K562 (cell line): Measurements from ENCODE around the gene MYOZ1. TPM values are rescaled to one million over a fixed set of nuclear protein-coding genes. Genes with fewer than 3 reads are reported as not detected.

Experiments used
- ATAC-seq: fragments of 200-7000 bp; cut with Tn5 transposase; 3 replicates; pipeline ENCODE4 v1.9.1; 2020; ENCODE audit warnings: moderate library complexity
- BruUV-seq: library from RNA; stranded (reverse); fragments of 400-500 nt; replicated peaks from 2 replicates; lab custom pipeline; 2021; lab: Mats Ljungman, UMichigan
- CTCF ChIA-PET: fragments of 300-600 bp; formaldehyde crosslinking; extraction: SDS; loops from one replicate; lab custom pipeline; 2021; ENCODE audit warnings: low intra/inter-chr PET ratio; lab: Yijun Ruan, JAX
- POLR2A ChIA-PET: fragments of 300-600, 350-650 bp; sonication (Branson Sonifier 250); formaldehyde crosslinking; extraction: SDS; loops from one replicate; lab custom pipeline; 2021; ENCODE audit warnings: antibody characterized with exemption, inconsistent platforms; lab: Yijun Ruan, JAX
- DNase-seq, 4 experiments: peaks; one replicate each; pipeline versions ENCODE4 v3.0.0 to v3.0.0-alpha.2; 2011 to 2018; ENCODE audit warnings: low spot score in 3 of 4, mixed read lengths in 3 of 4; ENCODE audit errors: extremely low read depth in 1 of 4
- FAIRE-seq: peaks from 2 replicates; lab custom pipeline; 2011; peaks lifted over from hg19 to GRCh38; lab: Jason Lieb, UNC
- H2AFZ ChIP-seq: 2 replicates; pipeline ENCODE4 v1.6.0; 2011; ENCODE audit warnings: low read depth, low read length, control low read depth, inconsistent platforms
- H3K27ac ChIP-seq: fragments of 200-600 bp; 3 replicates; pipeline ENCODE4 v1.8.0; 2011; ENCODE audit warnings: low read depth, mild to moderate bottlenecking, control low read depth, inconsistent platforms, low read length, moderate library complexity, mixed read lengths; ENCODE audit errors: extremely low read depth
- H3K27me3 ChIP-seq, 2 experiments: fragments of 300-600 bp in 1 of 2; 2 replicates in 1 of 2; 3 replicates in 1 of 2; pipeline versions ENCODE4 v1.6.0 to v1.8.0; 2011; ENCODE audit warnings: inconsistent platforms in 2 of 2, low read length in 2 of 2, mild to moderate bottlenecking in 1 of 2, mixed read lengths in 1 of 2, moderate library complexity in 1 of 2; ENCODE audit not compliant: control insufficient read depth in 2 of 2, insufficient read depth in 2 of 2
- H3K36me3 ChIP-seq: fragments of 300-600 bp; 3 replicates; pipeline ENCODE4 v1.8.0; 2011; ENCODE audit warnings: mild to moderate bottlenecking, low read length, inconsistent platforms; ENCODE audit not compliant: control insufficient read depth, insufficient read depth
- H3K4me1 ChIP-seq, 2 experiments: fragments of 200-600 bp in 1 of 2; replicated peaks in 1 of 2; 2 replicates in 1 of 2; 3 replicates in 1 of 2; pipeline versions ENCODE4 v1.5.1 to v1.8.0; 2011; ENCODE audit warnings: inconsistent platforms in 2 of 2, low read length in 2 of 2, mild to moderate bottlenecking in 1 of 2, mixed read lengths in 1 of 2, moderate library complexity in 1 of 2; ENCODE audit not compliant: control insufficient read depth in 2 of 2, insufficient read depth in 2 of 2
- H3K4me2 ChIP-seq: 2 replicates; pipeline ENCODE4 v1.6.1; 2011; ENCODE audit warnings: low read length, control low read depth, inconsistent platforms, mixed read lengths; ENCODE audit not compliant: insufficient read depth
- H3K4me3 ChIP-seq: fragments of 200-600 bp; sonication (generic), shearing (Covaris generic); 2 replicates; pipeline ENCODE4 v1.5.1; 2016; ENCODE audit warnings: control low read depth, inconsistent platforms
- H3K79me2 ChIP-seq: fragments of 200-600 bp; 3 replicates; pipeline ENCODE4 v1.8.0; 2011; ENCODE audit warnings: low read length, inconsistent platforms; ENCODE audit not compliant: control insufficient read depth, insufficient read depth
- H3K9ac ChIP-seq, 2 experiments: 2 replicates each; pipeline versions ENCODE4 v1.6.0 to v1.6.1; 2011; ENCODE audit warnings: low read depth in 2 of 2, low read length in 2 of 2, control low read depth in 1 of 2, inconsistent platforms in 1 of 2, mild to moderate bottlenecking in 1 of 2, mixed read lengths in 1 of 2; ENCODE audit not compliant: insufficient read depth in 1 of 2
- H3K9me1 ChIP-seq: one replicate; pipeline ENCODE4 v1.6.0; 2011; ENCODE audit warnings: inconsistent platforms, mild to moderate bottlenecking, low read length, moderate library complexity; ENCODE audit not compliant: control insufficient read depth, insufficient read depth
- H3K9me3 ChIP-seq: replicated peaks from 2 replicates; pipeline ENCODE4 v1.5.1; 2011; ENCODE audit warnings: low read depth, low read length, inconsistent platforms; ENCODE audit not compliant: control insufficient read depth, insufficient read depth
- H4K20me1 ChIP-seq: replicated peaks from 2 replicates; pipeline ENCODE4 v1.6.1; 2011; ENCODE audit warnings: low read length, inconsistent platforms, mixed read lengths; ENCODE audit not compliant: control insufficient read depth, insufficient read depth
- BRD4 ChIP-seq: fragments of 200-600 bp; sonication (generic); IDR thresholded peaks from 2 replicates; pipeline ENCODE4 v1.6.1; 2017; ENCODE audit warnings: inconsistent platforms
- E2F3 ChIP-seq: fragments of 250-450 bp; sonication (Bioruptor Pico); IDR thresholded peaks from 2 replicates; pipeline ENCODE4 v1.4.0; 2020; ENCODE audit warnings: mild to moderate bottlenecking
- EGR1 ChIP-seq: fragments of 450-650 bp; conservative IDR thresholded peaks from 2 replicates; pipeline ENCODE4 v1.6.1; 2017; ENCODE audit warnings: mild to moderate bottlenecking
- ERF ChIP-seq: fragments of 450-650 bp; formaldehyde crosslinking; IDR thresholded peaks from 2 replicates; pipeline ENCODE4 v1.4.0; 2020; ENCODE audit warnings: mild to moderate bottlenecking, mixed read lengths
- NFRKB ChIP-seq: fragments of 450-650 bp; IDR thresholded peaks from 2 replicates; pipeline ENCODE4 v1.6.1; 2016; ENCODE audit warnings: low read depth
- NR4A1 ChIP-seq, 2 experiments: fragments of 250-450 bp in 1 of 2; fragments of 450-650 bp in 1 of 2; sonication (Bioruptor Pico) in 1 of 2; IDR thresholded peaks; 2 replicates each; pipeline versions ENCODE4 v1.4.0 to v1.6.1; 2016 to 2020; ENCODE audit warnings: mild to moderate bottlenecking in 2 of 2, missing compliant biosample characterization in 1 of 2, missing genetic modification characterization in 1 of 2, moderate library complexity in 1 of 2
- ZKSCAN1 ChIP-seq: fragments of 150-350 bp; IDR thresholded peaks from 2 replicates; pipeline ENCODE4 v1.6.1; 2016; ENCODE audit warnings: low read depth, low read length
- ZNF232 ChIP-seq: sonication (generic); formaldehyde crosslinking; IDR thresholded peaks from 2 replicates; pipeline ENCODE4 v1.8.0; 2022; ENCODE audit warnings: mild to moderate bottlenecking, missing genetic modification reagents
- ZZZ3 ChIP-seq: fragments of 450-650 bp; IDR thresholded peaks from 2 replicates; pipeline ENCODE4 v1.6.1; 2016; ENCODE audit warnings: antibody characterized with exemption, mild to moderate bottlenecking, moderate library complexity
- WGBS: fragments of 100-300 bp; shearing (Covaris generic); methylation state at CpG from one replicate; pipeline ENCODE4 v1.1.6; 2016; ENCODE audit warnings: low coverage, mixed read lengths; ENCODE audit not compliant: insufficient coverage; ENCODE audit errors: missing lambda C conversion rate; 5-methylcytosine and 5-hydroxymethylcytosine counted together
- in situ Hi-C: fragments of 300-500 bp; cut with MboI; formaldehyde crosslinking; loops from 4 replicates; pipeline ENCODE4 v1.15.0; 2018; ENCODE audit warnings: inconsistent platforms, mixed read lengths
- intact Hi-C: fragments of 100-400 bp; cut with micrococcal nuclease; formaldehyde crosslinking; loops from 2 replicates; pipeline ENCODE4 v1.14.2; 2022
- polyA plus RNA-seq, 8 experiments: library from polyadenylated mRNA; depleted of rRNA in 4 of 8; stranded (reverse) in 5 of 8; unstranded in 3 of 8; fragments of >200 nt; fragmentation: Nextera tagmentation in 2 of 8; fragmentation: Illumina TruSeq in 1 of 8; extraction: Ambion mirVana in 2 of 8; extraction: Trizol in 1 of 8; gene quantifications; 2 replicates each; pipeline versions ENCODE4 v1.2.1 to v1.2.3, GENCODE V29; 2011 to 2014; ENCODE audit warnings: inconsistent platforms in 1 of 8, missing spikeins in 1 of 8
- total RNA-seq, 7 experiments: library from RNA; depleted of rRNA in 6 of 7; stranded (reverse); fragments of >200 nt in 6 of 7; fragmentation: Illumina TruSeq in 2 of 7; extraction: Trizol in 2 of 7; gene quantifications; 2 replicates each; pipeline versions ENCODE4 v1.2.1 to v1.2.3, GENCODE V29; 2011 to 2021; ENCODE audit warnings: low replicate concordance in 1 of 7

Gene MYOZ1
- total and polyA plus RNA-seq, 9 of the 15 experiments (the other 6 are each of a cell fraction or from before 2014, with no cell fraction given) = 0.03 to 0.18 (median 0.07) TPM; not detected in 5

- no peak for TF ChIP-seq ERF (CRISPR knock-in tag)
- no peak for TF ChIP-seq ZKSCAN1
- TF ChIP-seq NR4A1 (CRISPR knock-in tag; IDR thresholded peaks at IDR 0.05) = no peak
- no peak for TF ChIP-seq NR4A1 (tag; IDR thresholded peaks at IDR 0.05)
- no peak for TF ChIP-seq E2F3 (CRISPR knock-in tag)
- no peak for TF ChIP-seq EGR1
- TF ChIP-seq ZZZ3 = no peak
- no peak for TF ChIP-seq NFRKB
- no peak for TF ChIP-seq ZNF232
- no peak for TF ChIP-seq BRD4
- H3K27ac ChIP-seq = no peak overlapping the region
- no peaks in the 10 kb centered on the region for H3K36me3 ChIP-seq
- ChIA-PET POLR2A (interaction anchor here (0.5 to 1.8 kb wide), 4 partner anchors 13 to 27 kb away, joined by 3 to 5 read pairs (median 4); no protein-coding TSS in a partner anchor), CTCF (interaction anchor here (0.6 kb wide), 1 partner anchor 373 kb away, joined by 3 read pairs; no protein-coding TSS in a partner anchor)
- H3K9me3 ChIP-seq = no peaks in the 10 kb centered on the region
- no peak overlapping the region for H3K9ac ChIP-seq
- in situ Hi-C loops = no loop called here
- BruUV-seq = no TSS peak
- no peaks in the 10 kb centered on the region for H3K27me3 ChIP-seq
- intact Hi-C loops = no loop called here
- FAIRE-seq (no peak), ATAC-seq (no peak), DNase-seq (no peak)
- H3K4me2 ChIP-seq = no peak overlapping the region
- H3K79me2 ChIP-seq = no peaks in the 10 kb centered on the region
- H3K9me1 ChIP-seq = no peaks in the 10 kb centered on the region
- H3K4me1 ChIP-seq = no peaks in the 10 kb centered on the region; a peak in 1 of 5 replicates
- no peak overlapping the region for H2AFZ ChIP-seq
- no peaks in the 10 kb centered on the region for H4K20me1 ChIP-seq
- H3K4me3 ChIP-seq = no peak overlapping the region
- 66% methylated on average over 4 of the region's 4 CpGs for WGBS
Observed at GRCh38 chr10:73609116-73609515, 32.2 kb downstream of the MYOZ1 start.
